IMR-90 (cell line): ENCODE data around the gene WHRN. TPM values are rescaled to one million over a fixed set of nuclear protein-coding genes. Genes with fewer than 3 reads are reported as not detected.

ENCODE experiments used
- ATAC-seq: fragments of 200-7000 bp; cut with Tn5 transposase; 2 replicates; pipeline ENCODE4 v1.9.1; 2020; ENCODE audit warnings: low read depth, mild to moderate bottlenecking, moderate library complexity
- BruUV-seq: library from RNA; stranded (reverse); fragments of 400-500 nt; replicated peaks from 2 replicates; lab custom pipeline; 2021; lab: Mats Ljungman, UMichigan
- CTCF ChIA-PET: fragments of 300-600 bp; formaldehyde crosslinking; extraction: SDS; loops from one replicate; lab custom pipeline; 2021; ENCODE audit warnings: antibody characterized with exemption; lab: Yijun Ruan, JAX
- POLR2A ChIA-PET: fragments of 300-600 bp; sonication (Branson Sonifier 250); formaldehyde crosslinking; loops from one replicate; lab custom pipeline; 2022; ENCODE audit warnings: antibody characterized with exemption; ENCODE audit not compliant: unreplicated experiment; lab: Charles Lee
- DNase-seq: peaks from one replicate; pipeline ENCODE4 v3.0.0; 2013
- H2AFZ ChIP-seq: replicated peaks from 2 replicates; pipeline ENCODE3; 2013; ENCODE audit warnings: low read length, mild to moderate bottlenecking; ENCODE audit not compliant: poor library complexity
- H2AK5ac ChIP-seq: 2 replicates; pipeline ENCODE4 v1.6.1; 2013; ENCODE audit warnings: low read depth, low read length, inconsistent platforms
- H2AK9ac ChIP-seq: replicated peaks from 2 replicates; pipeline ENCODE3; 2013; ENCODE audit warnings: mild to moderate bottlenecking, low read depth, low read length, moderate library complexity; ENCODE audit not compliant: poor library complexity
- H2BK120ac ChIP-seq: 2 replicates; pipeline ENCODE4 v1.6.1; 2013; ENCODE audit warnings: low read depth, low read length, inconsistent platforms
- H2BK15ac ChIP-seq: 3 replicates; pipeline ENCODE4 v1.6.1; 2013; ENCODE audit warnings: low read depth, low read length, inconsistent platforms
- H2BK20ac ChIP-seq: 2 replicates; pipeline ENCODE4 v1.6.1; 2013; ENCODE audit warnings: low read depth, mild to moderate bottlenecking, inconsistent platforms, low read length, moderate library complexity
- H2BK5ac ChIP-seq: 2 replicates; pipeline ENCODE4 v1.6.1; 2013; ENCODE audit warnings: mild to moderate bottlenecking, low read depth, low read length, inconsistent platforms; ENCODE audit not compliant: poor library complexity, severe bottlenecking
- H3K14ac ChIP-seq: replicated peaks from 2 replicates; pipeline ENCODE4 v1.6.1; 2013; ENCODE audit warnings: low read depth, low read length, inconsistent platforms
- H3K18ac ChIP-seq: 2 replicates; pipeline ENCODE4 v1.6.1; 2013; ENCODE audit warnings: low read depth, low read length, control low read depth
- H3K23ac ChIP-seq: 2 replicates; pipeline ENCODE4 v1.6.1; 2013; ENCODE audit warnings: low read depth, low read length, inconsistent platforms
- H3K27ac ChIP-seq: 2 replicates; pipeline ENCODE4 v1.5.1; 2013; ENCODE audit warnings: mild to moderate bottlenecking, control low read depth, low read length; ENCODE audit not compliant: insufficient read depth
- H3K27me3 ChIP-seq: 2 replicates; pipeline ENCODE4 v1.6.1; 2013; ENCODE audit warnings: low read length; ENCODE audit not compliant: control insufficient read depth, insufficient read depth
- H3K36me3 ChIP-seq: 2 replicates; pipeline ENCODE4 v1.6.1; 2013; ENCODE audit warnings: low read length, mixed read lengths; ENCODE audit not compliant: control insufficient read depth, insufficient read depth
- H3K4ac ChIP-seq: 2 replicates; pipeline ENCODE4 v1.6.1; 2013; ENCODE audit warnings: low read depth, low read length, inconsistent platforms
- H3K4me1 ChIP-seq: 2 replicates; pipeline ENCODE4 v1.6.1; 2013; ENCODE audit warnings: low read length, mixed read lengths; ENCODE audit not compliant: control insufficient read depth, insufficient read depth
- H3K4me2 ChIP-seq: 2 replicates; pipeline ENCODE4 v1.6.1; 2013; ENCODE audit warnings: low read depth, mild to moderate bottlenecking, control low read depth, low read length, moderate library complexity
- H3K4me3 ChIP-seq: 2 replicates; pipeline ENCODE4 v1.5.1; 2013; ENCODE audit warnings: low read depth, mild to moderate bottlenecking, control low read depth, low read length, moderate library complexity; ENCODE audit not compliant: insufficient read depth
- H3K56ac ChIP-seq: 2 replicates; pipeline ENCODE4 v1.6.1; 2013; ENCODE audit warnings: low read length, inconsistent platforms; ENCODE audit not compliant: insufficient read depth; ENCODE audit errors: extremely low read depth
- H3K79me1 ChIP-seq, 2 experiments: 2 replicates each; pipeline ENCODE4 v1.6.1; 2013; ENCODE audit warnings: low read length in 2 of 2, inconsistent platforms in 1 of 2, low read depth in 1 of 2
- H3K9ac ChIP-seq: 2 replicates; pipeline ENCODE4 v1.6.1; 2013; ENCODE audit warnings: low read depth, low read length, control low read depth
- H3K9me1 ChIP-seq: 2 replicates; pipeline ENCODE4 v1.6.1; 2013; ENCODE audit warnings: low read length, inconsistent platforms; ENCODE audit not compliant: insufficient read depth
- H3K9me3 ChIP-seq: 2 replicates; pipeline ENCODE4 v1.6.1; 2013; ENCODE audit warnings: low read length; ENCODE audit not compliant: control insufficient read depth, insufficient read depth
- H4K20me1 ChIP-seq: 2 replicates; pipeline ENCODE4 v1.6.1; 2013; ENCODE audit warnings: low read length, inconsistent platforms; ENCODE audit not compliant: insufficient read depth
- H4K5ac ChIP-seq: 2 replicates; pipeline ENCODE4 v1.6.1; 2013; ENCODE audit warnings: mild to moderate bottlenecking, low read depth, low read length, control low read depth
- H4K8ac ChIP-seq, 2 experiments: 2 replicates each; pipeline ENCODE4 v1.6.1; 2013; ENCODE audit warnings: low read depth in 2 of 2, low read length in 2 of 2, control low read depth in 1 of 2, inconsistent platforms in 1 of 2
- H4K91ac ChIP-seq: 2 replicates; pipeline ENCODE4 v1.6.1; 2013; ENCODE audit warnings: low read depth, low read length, inconsistent platforms; ENCODE audit not compliant: insufficient read depth
- FOS ChIP-seq: fragments of 150-350 bp; IDR thresholded peaks from 2 replicates; pipeline ENCODE4 v1.6.1; 2016; ENCODE audit warnings: low read depth, low read length
- MAFK ChIP-seq: IDR thresholded peaks from 2 replicates; pipeline ENCODE4 v1.6.1; 2012; ENCODE audit warnings: low read depth, low read length, improper control_type of control experiment
- MAZ ChIP-seq: IDR thresholded peaks from 2 replicates; pipeline ENCODE4 v1.6.1; 2012; ENCODE audit warnings: low read depth, mild to moderate bottlenecking, low read length, improper control_type of control experiment, moderate library complexity, borderline replicate concordance
- POLR2A ChIP-seq: IDR thresholded peaks from 2 replicates; pipeline ENCODE4 v1.6.1; 2012; ENCODE audit warnings: mild to moderate bottlenecking, low read depth, low read length
- RCOR1 ChIP-seq: IDR thresholded peaks from 2 replicates; pipeline ENCODE4 v1.6.1; 2012; ENCODE audit warnings: mild to moderate bottlenecking, low read length, improper control_type of control experiment; ENCODE audit not compliant: insufficient replicate concordance
- RFX5 ChIP-seq: IDR thresholded peaks from 2 replicates; pipeline ENCODE4 v1.8.0; 2012; ENCODE audit warnings: low read depth, mild to moderate bottlenecking, low read length, moderate library complexity
- SMC3 ChIP-seq: fragments of 150-350 bp; IDR thresholded peaks from 2 replicates; pipeline ENCODE4 v1.6.1; 2016; ENCODE audit warnings: low read depth, mild to moderate bottlenecking, antibody characterized with exemption, low read length, moderate library complexity
- WGBS, 2 experiments: methylation state at CpG; one replicate each; pipeline versions ENCODE4 v1.1.5 to v1.1.7; 2013; ENCODE audit warnings: missing lambda C conversion rate in 2 of 2; ENCODE audit not compliant: insufficient read length in 1 of 2; ENCODE audit errors: extremely low coverage in 2 of 2; 5-methylcytosine and 5-hydroxymethylcytosine counted together
- dilution Hi-C: fragments of 300-500 bp; cut with HindIII; formaldehyde crosslinking; loops from one replicate; pipeline ENCODE4 v1.14.3; 2018; ENCODE audit warnings: low sequenced_read_pairs; ENCODE audit not compliant: unreplicated experiment
- in situ Hi-C: fragments of 300-500 bp; cut with MboI; formaldehyde crosslinking; loops from 3 replicates; pipeline ENCODE4 v1.14.3; 2019; ENCODE audit warnings: low sequenced_read_pairs, inconsistent platforms, mixed read lengths
- intact Hi-C: fragments of 100-400 bp; cut with micrococcal nuclease; formaldehyde crosslinking; loops from 2 replicates; pipeline ENCODE4 v1.10.0; 2022
- polyA plus RNA-seq, 3 experiments: library from polyadenylated mRNA; depleted of rRNA; stranded (reverse); fragments of >200 nt; gene quantifications; 2 replicates each; pipeline ENCODE4 v1.2.3, GENCODE V29; 2012; ENCODE audit warnings: low replicate concordance in 1 of 3
- total RNA-seq: library from RNA; depleted of rRNA; stranded (reverse); fragments of >200 nt; gene quantifications from 2 replicates; pipeline ENCODE4 v1.2.3, GENCODE V29; 2012
- TF ChIP-seq, protein P1 (sequence below): fragments of 150-350 bp; IDR thresholded peaks from 2 replicates; pipeline ENCODE4 v1.6.1; 2017; ENCODE audit warnings: mild to moderate bottlenecking, antibody characterized with exemption, low read length, low read depth
- TF ChIP-seq, protein P2 (sequence below): fragments of 150-350 bp; IDR thresholded peaks from 2 replicates; pipeline ENCODE4 v1.6.1; 2016; ENCODE audit warnings: low read depth, mild to moderate bottlenecking, low read length, moderate library complexity, borderline replicate concordance

WHRN gene
- total and polyA plus RNA-seq, 2 of the 4 experiments (the other 2 are of a cell fraction): 0.18 to 2.6 TPM

DNA sequence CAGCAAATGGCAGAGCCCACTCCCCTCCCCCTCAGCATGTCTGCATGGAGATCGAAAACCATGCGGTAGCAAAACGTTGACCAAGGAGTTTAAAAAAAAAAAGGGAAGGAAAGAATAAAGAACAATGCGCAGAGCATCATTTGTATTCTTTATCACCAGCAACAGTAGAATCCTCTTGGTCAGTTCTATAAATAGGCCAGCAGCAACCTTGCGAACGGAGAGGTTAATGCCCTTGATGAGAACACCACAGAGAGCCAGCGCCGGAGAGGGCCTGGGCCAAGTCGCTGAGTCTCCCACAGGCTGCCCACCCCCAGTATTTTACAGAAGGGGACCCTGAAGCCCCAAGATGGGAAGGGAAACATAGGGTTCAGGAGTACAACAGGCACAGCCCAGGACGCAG is 22.7 kb downstream of the WHRN start:
- Histone ChIP-seq H3K4ac (no peak overlapping the region), H2BK15ac (no peak overlapping the region), H3K9ac (no peak overlapping the region), H3K9me1 (peaks cover 11% of the 10 kb centered on the region; the same call in 1 of the 2 replicates), H3K18ac (no peak overlapping the region), H3K79me1 (peaks cover 0 to 7% of the 10 kb centered on the region in 2 experiments; a peak in 1 of 4 replicates), H2BK20ac (no peak overlapping the region; the same call in 1 of the 2 replicates), H4K20me1 (no peaks in the 10 kb centered on the region), H3K9me3 (no peaks in the 10 kb centered on the region), H3K27ac (no peak overlapping the region), H2BK5ac (no peak overlapping the region), H3K4me2 (no peak overlapping the region), H2AK9ac (no peak overlapping the region), H3K4me3 (no peak overlapping the region), H3K14ac (no peak overlapping the region), H3K4me1 (peaks cover 4% of the 10 kb centered on the region), H4K8ac (no peak overlapping the region), H2BK120ac (no peak overlapping the region), H3K36me3 (no peaks in the 10 kb centered on the region), H4K5ac (no peak overlapping the region), H3K23ac (no peak overlapping the region), H4K91ac (no peak overlapping the region), H2AK5ac (no peak overlapping the region), H2AFZ (no peak overlapping the region), H3K27me3 (peaks cover 4% of the 10 kb centered on the region; the same call in 1 of the 2 replicates), H3K56ac (no peak overlapping the region)
- intact Hi-C loops: no loop called here
- no TSS peak for BruUV-seq
- in situ Hi-C loops: loop anchor here (10.0 kb wide), 1 partner anchor 532 kb away; no protein-coding TSS in a partner anchor
- no peak for DNase-seq
- ChIA-PET CTCF (no interaction called here), POLR2A (no interaction called here)
- TF ChIP-seq RCOR1: no peak
- TF ChIP-seq, protein P1, sequence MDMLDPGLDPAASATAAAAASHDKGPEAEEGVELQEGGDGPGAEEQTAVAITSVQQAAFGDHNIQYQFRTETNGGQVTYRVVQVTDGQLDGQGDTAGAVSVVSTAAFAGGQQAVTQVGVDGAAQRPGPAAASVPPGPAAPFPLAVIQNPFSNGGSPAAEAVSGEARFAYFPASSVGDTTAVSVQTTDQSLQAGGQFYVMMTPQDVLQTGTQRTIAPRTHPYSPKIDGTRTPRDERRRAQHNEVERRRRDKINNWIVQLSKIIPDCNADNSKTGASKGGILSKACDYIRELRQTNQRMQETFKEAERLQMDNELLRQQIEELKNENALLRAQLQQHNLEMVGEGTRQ: no peak
- TF ChIP-seq POLR2A: no peak
- TF ChIP-seq, protein P2, sequence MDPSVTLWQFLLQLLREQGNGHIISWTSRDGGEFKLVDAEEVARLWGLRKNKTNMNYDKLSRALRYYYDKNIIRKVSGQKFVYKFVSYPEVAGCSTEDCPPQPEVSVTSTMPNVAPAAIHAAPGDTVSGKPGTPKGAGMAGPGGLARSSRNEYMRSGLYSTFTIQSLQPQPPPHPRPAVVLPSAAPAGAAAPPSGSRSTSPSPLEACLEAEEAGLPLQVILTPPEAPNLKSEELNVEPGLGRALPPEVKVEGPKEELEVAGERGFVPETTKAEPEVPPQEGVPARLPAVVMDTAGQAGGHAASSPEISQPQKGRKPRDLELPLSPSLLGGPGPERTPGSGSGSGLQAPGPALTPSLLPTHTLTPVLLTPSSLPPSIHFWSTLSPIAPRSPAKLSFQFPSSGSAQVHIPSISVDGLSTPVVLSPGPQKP: no peak
- TF ChIP-seq RFX5: no peak
- TF ChIP-seq MAFK: no peak
- no peak for TF ChIP-seq FOS
- TF ChIP-seq SMC3: no peak
- no peak for TF ChIP-seq MAZ
- dilution Hi-C loops: no loop called here
- no peak for ATAC-seq
- WGBS, 2 experiments: no CpG with 5 or more reads among the region's 10 CpGs
